Panc1 (cell line): ENCODE data around the gene EBF4.

Experiments used
- POLR2AphosphoS5 ChIP-seq: IDR thresholded peaks from 2 replicates; pipeline ENCODE4 v1.6.1; 2012; ENCODE audit warnings: mild to moderate bottlenecking, low read depth, low read length, moderate library complexity
- SIN3A ChIP-seq: IDR thresholded peaks from 2 replicates; pipeline ENCODE4 v1.6.1; 2012; ENCODE audit warnings: low read depth, mild to moderate bottlenecking, low read length, moderate library complexity, borderline replicate concordance; ENCODE audit not compliant: insufficient read depth
- TF ChIP-seq, protein P1 (sequence below): fragments of 450-650 bp; IDR thresholded peaks from 2 replicates; pipeline ENCODE4 v1.5.1; 2017; ENCODE audit warnings: mild to moderate bottlenecking

GRCh38 chr20:2680046-2680445, 12.5 kb upstream of the EBF4 start:
- TF ChIP-seq, protein P1, sequence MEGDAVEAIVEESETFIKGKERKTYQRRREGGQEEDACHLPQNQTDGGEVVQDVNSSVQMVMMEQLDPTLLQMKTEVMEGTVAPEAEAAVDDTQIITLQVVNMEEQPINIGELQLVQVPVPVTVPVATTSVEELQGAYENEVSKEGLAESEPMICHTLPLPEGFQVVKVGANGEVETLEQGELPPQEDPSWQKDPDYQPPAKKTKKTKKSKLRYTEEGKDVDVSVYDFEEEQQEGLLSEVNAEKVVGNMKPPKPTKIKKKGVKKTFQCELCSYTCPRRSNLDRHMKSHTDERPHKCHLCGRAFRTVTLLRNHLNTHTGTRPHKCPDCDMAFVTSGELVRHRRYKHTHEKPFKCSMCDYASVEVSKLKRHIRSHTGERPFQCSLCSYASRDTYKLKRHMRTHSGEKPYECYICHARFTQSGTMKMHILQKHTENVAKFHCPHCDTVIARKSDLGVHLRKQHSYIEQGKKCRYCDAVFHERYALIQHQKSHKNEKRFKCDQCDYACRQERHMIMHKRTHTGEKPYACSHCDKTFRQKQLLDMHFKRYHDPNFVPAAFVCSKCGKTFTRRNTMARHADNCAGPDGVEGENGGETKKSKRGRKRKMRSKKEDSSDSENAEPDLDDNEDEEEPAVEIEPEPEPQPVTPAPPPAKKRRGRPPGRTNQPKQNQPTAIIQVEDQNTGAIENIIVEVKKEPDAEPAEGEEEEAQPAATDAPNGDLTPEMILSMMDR = no peak
- TF ChIP-seq SIN3A (no peak), POLR2AphosphoS5 (no peak)
